Fibroblast of lung (primary cell): Measurements from ENCODE around the gene CHCHD6. TPM values are rescaled to one million over a fixed set of nuclear protein-coding genes. Genes with fewer than 3 reads are reported as not detected.

Experiments used
- DNase-seq, 2 donors: peaks; one replicate each; pipeline versions ENCODE4 v3.0.0 to v3.0.0-alpha.2; 2010; ENCODE audit warnings: low read depth in 2 of 2
- H2AFZ ChIP-seq: 2 replicates; pipeline ENCODE4 v1.5.1; 2012; ENCODE audit warnings: low read length, control low read depth, inconsistent platforms
- H3K27ac ChIP-seq: 2 replicates; pipeline ENCODE4 v1.5.1; 2011; ENCODE audit warnings: low read length, control low read depth; ENCODE audit not compliant: insufficient read depth
- H3K27me3 ChIP-seq: 2 replicates; pipeline ENCODE4 v1.5.1; 2011; ENCODE audit warnings: mild to moderate bottlenecking, low read length; ENCODE audit not compliant: control insufficient read depth, insufficient read depth
- H3K36me3 ChIP-seq: 2 replicates; pipeline ENCODE4 v1.5.1; 2011; ENCODE audit warnings: low read length; ENCODE audit not compliant: control insufficient read depth, insufficient read depth
- H3K4me1 ChIP-seq: 2 replicates; pipeline ENCODE4 v1.5.1; 2011; ENCODE audit warnings: low read length; ENCODE audit not compliant: control insufficient read depth, insufficient read depth; ENCODE audit errors: extremely low read depth
- H3K4me2 ChIP-seq: 2 replicates; pipeline ENCODE4 v1.5.1; 2011; ENCODE audit warnings: low read length, control low read depth; ENCODE audit not compliant: insufficient read depth; ENCODE audit errors: extremely low read depth
- H3K4me3 ChIP-seq, 4 experiments: fragments of 200-600 bp in 1 of 4; sonication (generic) in 1 of 4; replicated peaks in 1 of 4; 2 replicates each; pipeline ENCODE4 v1.5.1; 2011 to 2016; ENCODE audit warnings: low read length in 4 of 4, low read depth in 3 of 4, mild to moderate bottlenecking in 3 of 4, control low read depth in 2 of 4, inconsistent platforms in 1 of 4, mixed read lengths in 1 of 4; ENCODE audit not compliant: insufficient read depth in 1 of 4; ENCODE audit errors: control extremely low read depth in 1 of 4
- H3K79me2 ChIP-seq: 2 replicates; pipeline ENCODE4 v1.5.1; 2012; ENCODE audit warnings: mild to moderate bottlenecking, low read length, inconsistent platforms; ENCODE audit not compliant: control insufficient read depth, insufficient read depth
- H3K9ac ChIP-seq: 2 replicates; pipeline ENCODE4 v1.5.1; 2011; ENCODE audit warnings: mild to moderate bottlenecking, low read length, control low read depth; ENCODE audit not compliant: insufficient read depth
- H3K9me3 ChIP-seq: 2 replicates; pipeline ENCODE4 v1.5.1; 2012; ENCODE audit warnings: low read depth, low read length; ENCODE audit not compliant: control insufficient read depth, insufficient read depth
- H4K20me1 ChIP-seq: 2 replicates; pipeline ENCODE4 v1.5.1; 2011; ENCODE audit warnings: low read length; ENCODE audit not compliant: control insufficient read depth, insufficient read depth; ENCODE audit errors: extremely low read depth
- CTCF ChIP-seq, 2 donors: IDR thresholded peaks in 1 of 2; conservative IDR thresholded peaks in 1 of 2; 1 replicate in 1 of 2; 2 replicates in 1 of 2; pipeline ENCODE4 v1.5.1; 2011 to 2012; ENCODE audit warnings: low read length in 2 of 2, control low read depth in 1 of 2, inconsistent platforms in 1 of 2, low read depth in 1 of 2, mild to moderate bottlenecking in 1 of 2
- EZH2 ChIP-seq: IDR thresholded peaks from 2 replicates; pipeline ENCODE4 v1.5.1; 2012; ENCODE audit warnings: low read length, control low read depth, mild to moderate bottlenecking; ENCODE audit errors: missing control alignments
- polyA plus RNA-seq, 2 donors: library from polyadenylated mRNA; depleted of rRNA in 1 of 2; stranded (reverse) in 1 of 2; unstranded in 1 of 2; fragments of >200 nt; gene quantifications; 2 replicates each; pipeline ENCODE4 v1.2.1, GENCODE V29; 2011 to 2012; ENCODE audit warnings: missing spikeins in 1 of 2
- total RNA-seq: library from RNA; depleted of rRNA; stranded (reverse); fragments of >200 nt; gene quantifications from 2 replicates; pipeline ENCODE4 v1.2.1, GENCODE V29; 2014

Gene CHCHD6
- total and polyA plus RNA-seq, 2 donors (not counting 1 experiment from before 2014, with no cell fraction given), result 9.5 to 11.1 TPM

- peaks cover 2% of the 10 kb centered on the region for H3K4me1 ChIP-seq
- no peak overlapping the region for H3K27ac ChIP-seq
- H3K9me3 ChIP-seq, result no peaks in the 10 kb centered on the region
- no peak overlapping the region for H3K9ac ChIP-seq
- H3K4me2 ChIP-seq, result no peak overlapping the region
- H3K36me3 ChIP-seq, result peaks cover 17% of the 10 kb centered on the region
- TF ChIP-seq EZH2 (no peak), CTCF (conservative IDR thresholded peaks at IDR 0.05 in 1 of 2, IDR thresholded peaks at IDR 0.05 in 1 of 2; ENCODE audit: low read depth in 1 of 2, low read length in 2 of 2) (no peak)
- peaks cover 61% of the 10 kb centered on the region for H3K79me2 ChIP-seq
- H4K20me1 ChIP-seq, result no peaks in the 10 kb centered on the region
- H3K27me3 ChIP-seq, result no peaks in the 10 kb centered on the region
- no peak overlapping the region for H2AFZ ChIP-seq
- H3K4me3 ChIP-seq, result no peak overlapping the region
- DNase-seq, result no peak
These were observed 283.1 kb downstream of the CHCHD6 start for GRCh38 chr3:126987129-126987528.

DNA sequence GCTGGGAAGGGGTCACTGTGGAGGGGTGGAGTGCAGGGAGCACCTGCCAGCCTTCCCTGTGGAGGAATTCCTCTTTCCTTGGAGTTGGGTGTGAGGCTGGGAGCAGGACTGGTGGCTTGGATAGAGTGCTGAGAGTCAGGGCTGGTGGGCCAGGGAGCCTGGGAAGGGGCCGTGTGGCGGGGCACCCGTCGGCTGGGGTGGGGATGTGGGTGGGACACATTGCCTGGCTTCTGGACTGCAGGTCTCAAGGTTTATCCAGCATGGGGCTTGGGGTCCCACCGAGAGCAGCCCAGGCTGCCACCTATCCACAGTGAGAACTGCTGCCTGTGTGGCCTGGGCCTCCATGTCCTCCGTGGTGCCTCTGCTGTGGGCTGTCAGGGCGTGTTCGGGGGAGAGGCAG, 283.6 kb downstream of the CHCHD6 start:
- no peak overlapping the region for H3K9ac ChIP-seq
- no peak overlapping the region for H3K27ac ChIP-seq
- no peaks in the 10 kb centered on the region for H3K27me3 ChIP-seq
- peaks cover 61% of the 10 kb centered on the region for H3K79me2 ChIP-seq
- no peaks in the 10 kb centered on the region for H3K9me3 ChIP-seq
- H3K4me2 ChIP-seq, result no peak overlapping the region
- TF ChIP-seq EZH2, result no peak
- TF ChIP-seq CTCF (conservative IDR thresholded peaks at IDR 0.05 in 1 of 2, IDR thresholded peaks at IDR 0.05 in 1 of 2; ENCODE audit: low read depth in 1 of 2, low read length in 2 of 2), result no peak
- no peaks in the 10 kb centered on the region for H4K20me1 ChIP-seq
- no peaks in the 10 kb centered on the region for H3K4me1 ChIP-seq
- H3K4me3 ChIP-seq, result no peak overlapping the region
- H2AFZ ChIP-seq, result no peak overlapping the region
- H3K36me3 ChIP-seq, result peaks cover 17% of the 10 kb centered on the region
- no peak for DNase-seq

GRCh38 chr3:126988451-126989021, 284.5 kb downstream of the CHCHD6 start:
- no peak overlapping the region for H3K4me2 ChIP-seq
- TF ChIP-seq EZH2 (no peak), CTCF (conservative IDR thresholded peaks at IDR 0.05 in 1 of 2, IDR thresholded peaks at IDR 0.05 in 1 of 2; ENCODE audit: low read depth in 1 of 2, low read length in 2 of 2) (no peak)
- H4K20me1 ChIP-seq, result no peaks in the 10 kb centered on the region
- H3K9ac ChIP-seq, result no peak overlapping the region
- H3K79me2 ChIP-seq, result peaks cover 68% of the 10 kb centered on the region
- H3K4me1 ChIP-seq, result no peaks in the 10 kb centered on the region
- peaks cover 18% of the 10 kb centered on the region for H3K36me3 ChIP-seq
- H2AFZ ChIP-seq, result no peak overlapping the region
- H3K4me3 ChIP-seq, result no peak overlapping the region
- no peaks in the 10 kb centered on the region for H3K9me3 ChIP-seq
- DNase-seq, result no peak
- no peak overlapping the region for H3K27ac ChIP-seq
- H3K27me3 ChIP-seq, result no peaks in the 10 kb centered on the region
